Stimulated activated CD4-positive, alpha-beta T cell treated with anti-CD3 and anti-CD28 coated beads, Interleukin-4, amount 100 ng/mL, for 24 hours (primary cell): ENCODE results near the gene MGAT5.

ENCODE experiments used
- DNase-seq: peaks from one replicate; pipeline ENCODE4 v3.0.0-alpha.2; 2020

Gene MGAT5

DNA sequence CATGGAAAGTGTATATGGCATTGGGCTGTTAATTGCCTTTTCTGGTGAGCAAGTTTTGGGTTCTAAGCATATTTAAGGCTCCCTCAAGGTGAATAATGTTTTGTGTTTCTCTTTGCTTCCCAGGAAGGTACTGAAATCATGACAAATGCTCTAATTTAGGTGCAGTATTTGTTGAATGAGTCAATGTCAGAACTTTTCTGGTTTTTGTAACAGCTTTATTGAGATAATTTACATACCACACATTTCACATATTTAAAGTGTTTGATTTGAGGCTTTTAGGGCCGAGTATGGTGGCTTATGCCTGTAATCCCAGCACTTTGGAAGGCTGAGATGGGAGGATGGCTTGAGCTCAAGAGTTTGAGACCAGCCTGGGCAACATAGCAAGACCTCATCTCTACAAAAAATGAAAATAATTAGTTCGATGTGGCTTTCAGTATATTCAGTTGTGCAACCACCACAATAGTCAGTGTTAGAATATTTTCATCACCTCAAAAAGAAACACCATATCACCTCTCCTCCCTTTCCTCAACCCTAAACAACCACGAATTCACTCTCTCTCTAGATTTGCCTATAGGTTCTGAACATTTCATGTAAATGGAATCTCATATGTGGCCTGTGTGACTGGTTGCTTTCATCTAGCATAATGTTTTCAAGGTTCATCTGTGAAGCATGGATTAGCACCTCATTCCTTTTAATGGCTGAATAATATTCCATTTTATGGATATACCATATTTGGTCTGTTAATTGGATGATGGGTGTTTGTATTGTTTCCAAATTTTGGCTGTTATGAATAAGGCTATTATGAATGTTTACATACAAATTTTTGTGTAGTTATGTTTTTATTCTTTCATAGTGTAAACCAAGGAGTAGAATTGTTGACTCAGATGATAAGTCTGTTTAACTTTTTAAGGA lies 54.9 kb downstream of the MGAT5 start:
- DNase-seq = no peak

DNA sequence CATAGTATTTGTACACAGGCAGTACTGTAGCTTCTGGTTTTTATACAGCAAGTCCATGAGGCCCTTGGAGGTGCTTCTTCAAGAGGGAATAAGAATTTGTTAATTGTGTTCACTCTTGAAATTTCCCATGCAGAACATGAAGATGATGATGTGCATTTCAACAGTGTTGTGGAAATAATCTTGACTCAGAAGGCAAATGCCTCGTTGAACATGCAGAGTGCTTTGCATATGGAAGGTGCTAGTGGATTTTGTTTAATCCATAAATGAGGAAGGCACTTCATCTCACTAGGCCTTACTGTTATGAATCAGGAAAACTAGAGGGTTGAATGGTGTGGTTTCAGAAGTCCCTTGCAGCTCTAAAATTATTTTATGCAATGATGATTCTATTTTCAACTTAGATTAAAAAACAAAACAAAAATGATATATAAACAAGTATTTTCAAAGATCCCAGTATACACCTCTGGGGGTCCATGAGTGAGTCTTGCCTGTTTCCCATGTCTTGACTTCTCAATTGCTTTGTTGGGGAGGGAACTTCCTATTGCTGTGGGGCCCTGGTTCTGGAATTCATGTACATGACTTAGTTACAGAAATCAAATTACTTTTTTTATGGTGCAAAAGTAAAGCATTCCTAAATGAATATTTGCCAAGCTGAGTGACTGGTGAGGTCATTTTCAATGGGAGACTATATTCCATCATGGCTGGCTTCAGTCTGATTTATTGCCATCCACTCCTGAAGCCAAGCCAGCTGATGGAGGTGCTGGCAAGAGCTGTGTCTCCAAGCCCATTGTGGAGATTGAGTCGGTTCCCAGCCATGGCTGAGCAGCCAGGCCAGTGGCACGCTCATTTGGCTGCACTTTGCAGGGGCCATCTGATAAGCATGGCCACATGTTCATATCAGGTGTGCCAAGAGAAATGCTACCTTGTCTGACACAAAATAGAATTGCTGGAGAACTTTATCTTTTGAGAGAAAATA lies 56.5 kb downstream of the MGAT5 start:
- no peak for DNase-seq

DNA sequence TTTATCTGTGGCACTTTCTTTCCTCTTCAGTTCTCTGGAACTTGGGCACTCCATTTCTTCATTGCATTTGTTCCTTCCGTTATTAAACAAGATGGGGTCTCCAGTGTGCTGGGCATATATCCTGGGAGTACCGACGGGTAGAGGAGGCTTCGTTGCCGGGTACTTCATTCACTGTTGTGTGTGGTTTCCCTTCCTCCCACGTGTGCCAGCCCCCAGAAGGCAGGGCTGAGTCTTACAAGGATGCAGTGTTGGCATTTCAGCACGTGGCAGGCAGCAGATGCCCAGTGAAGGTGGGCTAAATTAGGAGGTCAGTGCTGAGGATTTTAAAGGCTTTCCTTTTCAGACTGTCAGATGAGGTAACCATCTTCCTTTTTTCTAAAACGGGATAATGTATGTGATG lies 58.6 kb downstream of the MGAT5 start:
- DNase-seq = no peak

DNA sequence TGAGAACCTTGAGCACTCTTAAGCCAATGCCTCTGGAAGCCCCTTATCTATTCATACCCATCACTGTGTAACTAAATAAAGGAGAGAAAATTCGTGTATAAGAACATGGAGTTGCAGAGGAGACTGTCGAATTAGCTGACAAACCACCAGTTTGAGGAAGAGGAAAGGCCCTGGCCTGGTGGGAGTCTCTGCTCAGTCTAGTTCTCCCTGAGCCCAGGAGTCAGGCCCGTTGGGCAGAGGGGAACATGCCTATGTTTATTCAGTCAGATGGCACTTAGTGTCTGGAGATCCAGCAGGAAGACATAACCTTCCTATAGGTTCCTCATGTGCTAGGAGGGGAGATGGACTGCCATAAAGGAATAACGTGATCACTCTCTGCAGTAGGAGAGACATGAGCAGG lies 60.3 kb downstream of the MGAT5 start:
- DNase-seq = no peak

DNA sequence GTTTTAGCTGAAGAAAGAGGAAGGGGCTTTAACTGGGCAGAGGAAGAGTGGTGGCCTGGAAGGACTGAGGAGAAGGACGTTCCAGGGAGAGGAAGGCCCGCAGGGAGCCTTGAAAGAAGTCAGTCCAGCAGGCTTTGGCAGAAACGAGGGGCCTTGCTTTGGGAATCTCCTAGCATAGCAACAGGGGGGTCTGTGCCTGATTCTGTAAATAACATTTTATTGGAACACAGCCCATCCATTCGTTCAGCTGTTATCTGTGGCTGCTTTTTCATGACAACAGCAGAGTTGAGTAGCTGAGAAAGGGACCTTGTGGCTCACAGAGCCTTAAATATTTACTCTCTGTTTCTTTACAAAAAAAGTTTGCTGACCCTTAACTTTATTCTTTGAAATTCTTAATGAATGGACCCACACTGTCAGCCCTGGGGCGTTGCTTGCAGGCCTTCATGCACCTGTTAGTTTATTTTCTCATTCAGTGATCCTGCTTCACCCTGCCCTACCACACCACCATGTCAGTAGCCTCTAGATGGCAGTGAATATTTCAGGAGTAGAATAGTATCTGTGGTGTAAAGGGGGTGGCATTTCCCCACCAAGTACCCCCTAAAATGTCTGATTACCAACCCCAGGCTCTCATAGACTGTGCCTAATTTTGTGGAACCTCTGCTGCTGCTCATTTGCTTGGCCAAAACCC lies 61.0 kb downstream of the MGAT5 start:
- DNase-seq = no peak

DNA sequence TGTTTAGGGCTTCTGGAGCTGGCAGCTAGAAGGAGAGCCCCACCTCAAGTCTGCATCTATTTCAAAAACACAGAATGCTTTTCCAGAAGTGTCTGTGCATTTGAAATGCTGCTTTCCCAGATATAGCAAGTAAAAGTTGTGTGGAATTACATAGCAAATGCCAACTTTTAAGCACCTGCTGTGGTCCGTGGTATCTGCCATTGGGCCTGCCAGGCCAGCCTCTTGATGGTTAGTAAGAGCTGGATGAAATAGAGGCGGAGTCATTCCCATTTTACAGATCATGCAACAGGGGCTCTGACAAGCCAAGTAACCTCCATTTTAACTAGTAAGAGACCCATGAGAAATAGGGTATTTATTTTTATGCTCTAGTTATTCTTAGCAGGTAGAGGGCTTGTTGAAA lies 61.6 kb downstream of the MGAT5 start:
- no peak for DNase-seq

DNA sequence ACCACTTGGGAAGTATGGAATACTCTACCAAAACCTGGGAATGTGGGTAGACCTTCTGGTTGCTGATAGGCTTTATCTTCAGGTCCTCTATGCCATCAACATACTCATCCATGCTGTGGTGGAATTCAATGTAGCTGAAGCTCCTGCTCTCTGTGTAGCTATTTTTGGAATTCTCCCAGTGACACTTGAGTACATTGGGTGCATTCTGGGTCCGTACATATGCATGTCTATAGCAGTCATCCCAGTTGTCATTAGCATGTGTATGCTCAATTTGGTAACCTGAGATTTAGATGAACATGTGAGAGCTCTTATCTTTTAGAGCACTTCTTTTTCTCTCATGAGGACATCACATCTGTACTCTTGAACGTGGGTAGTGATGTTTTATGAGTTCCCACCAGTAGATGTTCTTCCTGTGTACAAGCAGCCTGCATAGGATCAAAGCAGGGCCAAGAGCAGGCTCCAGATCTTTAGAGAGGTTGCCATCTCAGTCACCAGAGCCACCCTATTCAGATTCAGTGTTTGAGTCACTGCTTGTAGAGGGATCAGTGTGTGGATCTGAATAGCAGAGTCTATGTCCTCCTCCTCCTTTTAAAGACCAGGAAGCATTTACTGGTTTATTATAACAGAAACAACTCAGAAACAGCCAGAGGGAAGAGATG lies 65.9 kb downstream of the MGAT5 start:
- no peak for DNase-seq

DNA sequence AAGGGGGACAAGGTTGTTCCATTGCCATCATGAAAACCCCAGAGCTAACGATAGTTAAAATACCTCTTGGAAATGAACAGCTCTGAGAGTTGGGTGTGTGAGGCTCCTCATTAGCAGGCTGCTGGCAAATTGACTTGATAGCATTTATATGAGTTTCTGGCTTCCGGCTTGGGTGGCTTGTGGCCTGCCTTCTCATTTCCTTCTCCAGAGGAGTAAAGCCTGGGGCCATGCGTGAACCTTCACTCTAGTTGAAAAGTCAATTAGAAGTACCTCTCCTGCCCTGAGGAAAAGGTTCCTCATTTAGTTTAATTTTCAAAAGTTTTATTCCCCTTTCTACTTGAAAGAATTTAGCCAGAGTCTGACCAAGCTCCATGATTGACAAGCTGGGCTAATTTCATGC lies 67.1 kb downstream of the MGAT5 start:
- peak; percentile 37 for DNase-seq

DNA sequence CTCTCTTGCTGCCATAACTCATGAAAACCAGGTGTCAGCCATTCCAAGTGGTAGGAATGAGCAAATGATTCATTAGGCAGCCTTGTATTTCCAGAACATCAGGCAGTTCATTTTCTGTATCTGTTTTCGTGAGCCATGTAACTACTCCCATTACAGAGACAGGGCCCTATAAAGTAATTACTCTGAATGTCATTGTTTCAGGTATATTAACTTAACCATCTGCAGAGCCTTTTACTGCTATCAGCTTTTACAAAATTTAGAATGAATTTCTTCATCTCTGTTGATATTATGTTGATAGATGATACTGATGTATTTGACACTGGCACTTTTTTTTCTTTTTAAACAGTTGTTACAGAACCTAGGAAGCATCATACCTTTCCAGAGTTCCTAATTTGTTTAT lies 69.9 kb downstream of the MGAT5 start:
- no peak for DNase-seq

DNA sequence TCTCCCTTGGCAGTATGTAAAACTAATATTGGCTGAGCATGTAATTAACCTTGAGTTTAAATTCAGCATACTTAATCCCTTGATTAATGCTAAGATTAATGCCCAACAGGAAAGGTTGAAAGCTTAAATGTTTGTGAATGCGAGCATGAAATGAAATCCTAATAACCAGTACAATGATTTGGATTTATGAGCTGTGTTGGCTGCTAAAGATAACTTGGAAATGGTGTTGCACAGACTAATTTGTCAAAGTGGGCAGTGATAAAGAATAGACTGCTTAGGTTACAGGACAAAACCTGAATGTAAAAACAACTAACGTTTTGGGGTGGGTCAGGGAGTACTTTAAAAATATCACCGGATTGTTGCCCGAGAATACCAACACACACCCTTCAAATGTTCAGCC lies 70.6 kb downstream of the MGAT5 start:
- no peak for DNase-seq

DNA sequence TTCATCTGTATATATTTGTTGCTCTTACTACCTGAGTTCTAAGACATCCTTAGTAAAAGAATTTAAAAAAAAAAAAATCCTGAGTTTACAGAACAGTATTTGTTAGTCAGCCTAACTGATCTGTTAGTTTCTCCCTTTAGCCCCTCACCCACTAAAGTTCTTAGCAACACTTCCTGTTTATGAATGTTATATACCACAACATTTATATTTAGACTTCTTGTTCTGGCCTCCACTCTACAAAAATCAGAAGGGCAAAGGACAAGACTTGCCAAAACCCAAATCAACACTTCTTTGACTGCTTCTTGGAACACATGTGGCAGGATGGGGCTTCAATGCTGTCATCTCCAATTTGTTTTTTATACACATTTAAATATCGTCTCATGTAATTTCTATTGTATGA lies 71.1 kb downstream of the MGAT5 start:
- DNase-seq = no peak

DNA sequence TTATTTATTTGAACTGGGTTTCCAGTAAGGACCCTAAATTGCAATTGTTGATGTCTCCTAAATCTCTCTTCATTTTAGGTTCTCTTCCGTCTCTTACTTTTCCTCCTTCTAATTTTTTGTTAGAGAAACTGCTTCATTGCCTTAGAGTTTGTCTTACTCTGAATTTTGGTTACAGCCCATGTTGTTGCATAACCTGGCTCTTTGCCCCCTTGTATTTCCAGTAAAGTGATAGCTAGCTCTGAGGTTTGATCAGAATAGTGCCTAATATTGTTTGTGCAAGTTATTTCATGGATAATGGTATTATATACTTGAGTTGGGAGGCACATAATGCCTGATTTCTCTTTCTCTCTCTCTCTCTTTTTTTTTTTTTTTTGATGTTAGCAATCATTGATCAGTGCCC lies 71.8 kb downstream of the MGAT5 start:
- no peak for DNase-seq

DNA sequence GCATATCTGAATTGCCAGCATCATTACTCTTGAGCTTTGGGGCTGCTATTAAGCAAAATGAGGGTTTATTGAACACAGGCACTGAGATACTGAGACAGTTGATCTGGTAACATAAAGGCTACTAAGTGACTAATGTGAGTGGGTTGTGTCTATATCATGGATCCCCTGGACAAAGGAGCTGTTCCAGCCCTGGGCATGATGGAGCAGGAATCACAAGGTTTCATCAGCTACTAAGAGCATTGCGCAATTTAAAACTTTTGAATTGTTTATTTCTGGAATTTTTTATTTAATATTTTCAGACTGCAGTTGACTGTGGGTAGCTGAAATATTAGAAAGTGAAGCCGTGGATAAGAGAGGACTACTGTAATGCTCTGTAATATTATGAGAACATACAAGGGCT lies 73.5 kb downstream of the MGAT5 start:
- DNase-seq = no peak

DNA sequence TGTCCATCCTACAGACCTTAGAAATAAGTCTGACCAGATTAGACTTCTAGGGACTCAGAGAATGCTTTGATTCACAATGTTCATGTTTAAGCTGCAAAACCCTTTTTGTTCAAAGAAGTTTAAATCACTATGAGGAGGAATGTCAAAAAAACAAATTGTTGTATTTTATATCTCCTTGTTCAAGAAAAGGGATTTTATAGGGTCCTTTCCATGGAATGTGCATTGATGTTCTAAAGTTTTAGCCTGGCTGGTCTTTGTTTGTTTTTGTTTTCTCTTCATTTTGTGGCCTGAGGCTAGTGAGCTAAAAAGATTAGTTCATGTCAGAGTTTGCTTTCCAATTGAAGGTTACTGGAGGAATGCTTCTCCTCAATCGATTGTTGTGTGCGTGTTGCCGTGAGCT lies 77.2 kb downstream of the MGAT5 start:
- no peak for DNase-seq

DNA sequence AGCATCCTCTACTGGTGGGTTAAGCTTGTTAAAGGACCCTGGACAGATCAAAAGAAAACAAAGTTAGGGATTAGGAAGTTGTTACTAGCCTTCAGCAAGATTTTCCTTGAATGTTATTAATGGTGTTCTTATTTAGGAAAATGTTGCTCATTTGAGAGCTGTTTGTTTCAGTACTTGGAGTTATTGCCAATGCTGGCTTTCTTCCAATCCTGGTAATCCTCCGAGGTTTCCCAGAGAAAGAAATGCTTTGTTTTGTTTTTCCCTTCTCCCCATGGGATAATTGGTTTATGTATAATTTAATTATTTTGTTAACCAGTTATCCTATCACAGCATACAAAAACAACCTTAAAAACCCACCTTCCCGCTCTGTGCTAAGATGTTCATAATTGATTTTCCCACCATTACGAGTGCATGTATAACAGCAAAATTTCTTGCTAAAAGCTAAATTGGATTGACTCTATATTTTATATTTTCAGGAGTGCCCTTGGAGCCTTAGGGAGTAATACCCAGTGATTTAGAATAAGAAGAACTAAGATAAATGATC lies 79.8 kb downstream of the MGAT5 start:
- no peak for DNase-seq

DNA sequence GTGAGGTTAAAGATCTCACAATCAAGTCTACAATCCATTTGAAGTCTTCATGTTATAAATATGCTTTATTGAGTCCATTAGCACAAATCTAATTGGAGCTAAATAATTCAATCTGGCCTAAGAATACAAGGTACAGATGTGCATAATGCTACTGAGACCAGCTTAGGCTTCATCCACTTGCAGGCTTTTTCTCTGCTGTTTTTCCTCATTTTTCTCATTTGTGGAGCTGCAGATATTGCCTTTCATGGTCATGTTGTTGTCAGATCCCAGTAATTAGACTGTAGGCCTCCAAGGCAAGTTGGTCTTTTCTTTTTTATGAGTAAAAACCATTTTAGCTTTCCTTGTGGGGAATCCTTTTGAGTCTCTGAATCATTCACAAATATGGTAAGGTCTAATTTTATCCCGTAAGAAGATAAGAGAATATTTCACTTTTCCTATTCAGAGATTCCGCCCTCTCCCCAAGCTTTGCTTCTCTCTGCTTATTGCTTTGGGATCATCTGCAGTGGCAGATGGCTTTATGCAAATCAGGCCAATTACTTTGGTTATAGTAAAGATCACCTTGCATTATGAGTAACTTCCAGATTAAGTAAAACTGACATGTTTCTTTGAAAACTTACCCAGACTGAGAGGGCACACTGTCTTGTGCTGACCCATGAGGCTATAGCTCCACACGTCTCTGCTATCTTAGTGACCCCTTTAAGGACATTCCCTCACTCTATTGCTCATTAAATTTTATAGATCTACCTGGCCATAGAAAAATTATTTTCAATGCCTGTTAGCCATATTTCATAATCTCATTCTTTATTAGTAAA lies 80.9 kb downstream of the MGAT5 start:
- no peak for DNase-seq

DNA sequence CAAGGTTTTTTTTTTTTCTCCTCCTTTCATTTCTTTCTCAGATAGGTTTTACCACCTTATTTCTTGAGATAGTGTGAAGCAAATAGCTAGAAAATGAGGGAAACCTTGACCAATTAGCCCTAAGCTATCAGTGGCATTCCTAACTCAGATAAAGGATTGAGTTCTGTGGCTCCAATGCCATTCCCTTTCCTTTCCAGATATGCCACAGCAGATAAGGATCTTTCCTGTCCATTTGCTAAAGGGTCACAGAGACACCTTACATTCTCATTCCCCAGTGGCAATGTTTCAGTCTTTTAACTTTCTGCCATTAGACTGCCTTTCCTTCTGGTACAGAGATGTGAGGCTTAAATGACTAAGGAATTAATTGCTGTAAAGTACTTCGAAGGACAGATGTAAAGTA lies 81.7 kb downstream of the MGAT5 start:
- DNase-seq = no peak

DNA sequence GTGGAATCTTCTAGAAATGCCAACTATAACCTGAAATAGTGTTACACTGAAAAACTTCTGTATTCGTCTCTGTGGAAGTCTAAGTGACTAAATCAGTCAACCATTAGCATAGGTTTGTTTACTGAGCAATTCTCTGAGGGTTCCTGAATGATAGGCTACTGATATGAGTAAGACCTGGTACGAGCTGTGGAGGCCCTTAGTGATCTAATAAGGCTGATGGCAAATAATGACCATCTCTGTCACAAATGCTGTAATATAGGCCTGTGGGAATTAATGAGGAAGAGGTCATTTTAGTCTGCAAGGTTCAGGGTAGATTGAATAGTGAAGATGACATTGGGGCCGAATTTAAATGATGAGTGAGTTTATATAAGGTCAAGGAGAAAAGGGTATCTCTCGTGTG lies 82.5 kb downstream of the MGAT5 start:
- DNase-seq = no peak

DNA sequence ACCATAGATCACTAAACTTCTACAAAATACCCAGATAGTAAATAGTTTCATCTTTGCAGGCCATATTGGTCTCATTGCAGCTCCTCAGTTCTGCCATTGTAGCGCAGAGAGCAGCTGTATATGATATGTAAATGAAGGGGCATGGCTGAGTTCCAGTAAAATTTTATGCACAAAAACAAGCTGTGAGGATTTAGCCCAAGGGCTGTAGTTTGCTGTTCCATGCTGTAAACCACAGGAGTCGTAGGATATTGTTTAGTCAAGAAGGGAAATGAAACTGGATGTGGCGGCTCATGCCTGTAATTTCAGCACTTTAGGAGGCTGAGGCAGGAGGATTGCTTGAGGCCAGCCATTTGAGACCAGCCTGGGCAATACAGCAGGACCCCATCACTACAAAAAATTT lies 83.0 kb downstream of the MGAT5 start:
- no peak for DNase-seq

DNA sequence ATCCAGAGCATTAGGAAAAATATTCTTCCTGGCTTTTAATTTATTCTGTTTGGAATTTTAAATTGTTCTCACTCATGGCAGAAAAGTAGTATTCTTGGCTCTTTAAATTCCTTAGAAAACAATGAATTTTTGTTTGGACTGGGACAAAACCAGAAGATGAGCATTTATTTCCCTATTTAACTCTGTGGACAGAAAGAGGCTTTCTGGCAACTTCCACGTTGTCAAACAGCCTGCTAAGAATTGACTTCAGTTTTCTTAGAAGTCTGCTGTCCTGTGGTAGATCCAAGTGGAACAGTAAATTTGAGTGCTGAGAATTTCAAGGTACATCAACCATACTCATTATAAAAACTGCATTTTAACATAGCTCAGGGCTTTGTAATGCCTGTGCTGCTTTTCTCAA lies 83.8 kb downstream of the MGAT5 start:
- no peak for DNase-seq

DNA sequence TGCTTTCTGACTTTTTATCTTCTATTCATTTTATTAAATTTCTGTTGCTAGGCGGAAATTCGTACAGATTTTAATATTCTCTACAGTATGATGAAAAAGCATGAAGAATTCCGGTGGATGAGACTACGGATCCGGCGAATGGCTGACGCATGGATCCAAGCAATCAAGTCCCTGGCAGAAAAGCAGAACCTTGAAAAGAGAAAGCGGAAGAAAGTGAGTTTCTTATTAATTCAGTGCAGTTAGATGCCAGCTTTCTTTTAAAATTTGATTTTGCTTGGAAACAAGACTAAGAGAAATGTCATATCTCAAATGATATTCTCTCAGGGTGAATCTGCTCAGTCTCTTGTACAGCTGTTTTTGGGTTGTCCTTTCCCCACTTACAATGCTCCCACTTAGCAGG lies 84.3 kb downstream of the MGAT5 start:
- no peak for DNase-seq

DNA sequence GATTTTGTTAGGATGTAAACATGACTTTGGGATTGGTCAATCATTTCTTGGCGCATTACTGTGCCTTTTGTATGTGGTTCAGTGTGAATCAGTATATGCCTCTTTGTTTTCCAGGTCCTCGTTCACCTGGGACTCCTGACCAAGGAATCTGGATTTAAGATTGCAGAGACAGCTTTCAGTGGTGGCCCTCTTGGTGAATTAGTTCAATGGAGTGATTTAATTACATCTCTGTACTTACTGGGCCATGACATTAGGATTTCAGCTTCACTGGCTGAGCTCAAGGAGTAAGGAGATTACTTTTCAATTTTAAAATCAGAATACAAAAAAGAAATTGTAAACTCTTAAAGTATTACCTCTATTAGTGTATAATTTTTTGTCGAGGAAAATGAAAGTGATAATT lies 87.6 kb downstream of the MGAT5 start:
- no peak for DNase-seq
